AG10803 (cell line): ENCODE results near the gene DHRS7B.

Experiments used
- DNase-seq: peaks from one replicate; pipeline ENCODE4 v3.0.0; 2010; ENCODE audit warnings: low read depth
- H3K4me3 ChIP-seq: 2 replicates; pipeline ENCODE4 v1.5.1; 2011; ENCODE audit warnings: mild to moderate bottlenecking, low read length, control low read depth
- CTCF ChIP-seq: conservative IDR thresholded peaks from 2 replicates; pipeline ENCODE4 v1.5.1; 2011; ENCODE audit warnings: mild to moderate bottlenecking, low read length, control low read depth, inconsistent platforms

Gene DHRS7B

GRCh38 chr17:21160401-21160800, 33.6 kb downstream of the DHRS7B start:
- peak; percentile 69 for DNase-seq
- TF ChIP-seq CTCF: no peak

GRCh38 chr17:21161498-21162393, 35.0 kb downstream of the DHRS7B start:
- TF ChIP-seq CTCF: no peak
- peak; percentile 99 for DNase-seq
- peak overlapping the region; percentile 10 for H3K4me3 ChIP-seq

More at GRCh38 chr17:21160401-21160800, 33.6 kb downstream of the DHRS7B start:
- no peak overlapping the region for H3K4me3 ChIP-seq

- DNase-seq: no peak
- TF ChIP-seq CTCF: no peak
- no peak overlapping the region for H3K4me3 ChIP-seq
These were observed 35.6 kb downstream of the DHRS7B start for GRCh38 chr17:21162394-21162775.

GRCh38 chr17:21163101-21163500, 36.3 kb downstream of the DHRS7B start:
- TF ChIP-seq CTCF: peak; percentile 28
- DNase-seq: no peak
- no peak overlapping the region for H3K4me3 ChIP-seq

GRCh38 chr17:21164216-21164615, 37.5 kb downstream of the DHRS7B start:
- TF ChIP-seq CTCF: no peak; the same call in 1 of the 2 replicates
- H3K4me3 ChIP-seq: no peak overlapping the region
- peak; percentile 45 for DNase-seq

DNA sequence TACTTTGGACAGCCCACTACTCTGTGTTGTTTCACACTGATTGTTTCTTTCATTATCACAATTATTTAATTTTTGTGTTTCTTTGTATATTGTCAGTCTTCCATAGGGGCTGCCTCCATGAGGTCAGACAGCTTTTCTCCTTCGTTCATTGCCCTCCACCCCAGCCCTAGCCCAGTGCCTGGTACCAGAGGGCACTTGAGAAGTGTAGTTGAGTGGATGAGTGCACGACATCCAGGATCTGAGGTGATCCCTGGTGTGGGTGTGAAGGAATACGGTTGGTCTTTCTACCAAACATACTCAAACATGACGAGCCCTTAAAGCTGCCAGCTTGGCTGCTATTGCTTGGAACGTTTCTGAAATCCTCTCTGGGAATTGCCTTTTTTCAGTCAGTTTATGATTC, 37.9 kb downstream of the DHRS7B start:
- peak; percentile 40 for DNase-seq
- no peak overlapping the region for H3K4me3 ChIP-seq
- no peak for TF ChIP-seq CTCF

DNA sequence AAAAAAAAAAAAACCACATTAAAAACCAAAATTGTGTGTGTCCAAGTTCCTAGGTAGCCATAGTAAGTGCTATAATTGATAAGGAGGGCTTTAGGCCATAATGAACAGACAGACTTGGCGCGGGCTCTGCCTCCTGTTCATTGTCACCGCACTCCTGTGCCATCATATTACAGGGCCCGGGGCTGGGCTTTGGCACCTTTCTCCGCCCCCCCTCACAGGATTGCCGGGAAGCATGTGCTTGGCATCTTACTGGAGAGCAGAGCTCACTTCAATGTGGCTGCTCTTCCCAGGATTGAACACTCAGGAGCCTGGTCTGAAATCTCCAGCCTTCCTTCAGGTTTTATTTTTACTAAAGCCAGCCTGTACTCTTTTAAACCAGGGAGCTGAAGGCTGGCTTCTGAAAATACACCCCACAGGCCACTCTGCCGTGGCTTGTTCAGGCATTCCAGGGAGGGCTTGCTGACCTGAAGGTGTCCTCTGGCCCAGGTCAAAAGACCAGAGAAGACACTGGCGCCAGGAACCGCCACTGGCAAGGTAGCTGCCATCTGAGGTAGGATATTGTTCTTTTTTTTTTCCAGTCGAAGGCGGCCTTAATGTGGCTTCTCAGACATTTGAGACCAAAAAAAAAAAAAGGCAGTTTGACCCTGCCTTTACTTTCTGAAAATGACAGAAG, 39.3 kb downstream of the DHRS7B start:
- no peak for TF ChIP-seq CTCF
- peak; percentile 62 for DNase-seq
- H3K4me3 ChIP-seq: peak overlapping the region; percentile 35
